ENCODE data around the gene FBXO46.
"Not testable (repeated sequence)": the region's sequence is repeated elsewhere in the genome, so short reads cannot be mapped to it uniquely, and the experiment has no call there.

Gene FBXO46

DNA sequence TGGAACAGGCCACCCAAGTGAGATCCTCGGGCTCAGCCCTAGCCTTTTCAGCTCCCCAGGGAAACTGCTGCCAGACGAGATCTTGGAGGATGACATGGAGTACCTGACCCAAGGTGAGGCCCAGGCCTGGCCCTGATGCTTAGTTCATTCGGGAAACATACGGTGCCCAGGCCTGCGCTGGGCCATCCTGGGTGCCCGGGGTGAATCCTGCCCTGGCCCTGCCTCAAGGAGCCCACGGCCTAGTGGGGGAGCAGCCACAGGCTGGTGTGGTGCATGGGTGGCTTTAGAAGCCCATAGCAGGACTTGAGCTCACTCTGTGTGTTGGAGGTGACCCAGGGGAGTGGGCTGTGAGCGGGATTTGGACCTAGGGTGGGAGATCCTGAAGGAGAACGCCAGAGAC is 28.2 kb upstream of the FBXO46 start:
- no peak overlapping the region for H3K4me3 ChIP-seq (ENCODE audit: low read depth, low read length)
- no peak for DNase-seq (ENCODE audit: low read depth)
- TF ChIP-seq, protein P1, sequence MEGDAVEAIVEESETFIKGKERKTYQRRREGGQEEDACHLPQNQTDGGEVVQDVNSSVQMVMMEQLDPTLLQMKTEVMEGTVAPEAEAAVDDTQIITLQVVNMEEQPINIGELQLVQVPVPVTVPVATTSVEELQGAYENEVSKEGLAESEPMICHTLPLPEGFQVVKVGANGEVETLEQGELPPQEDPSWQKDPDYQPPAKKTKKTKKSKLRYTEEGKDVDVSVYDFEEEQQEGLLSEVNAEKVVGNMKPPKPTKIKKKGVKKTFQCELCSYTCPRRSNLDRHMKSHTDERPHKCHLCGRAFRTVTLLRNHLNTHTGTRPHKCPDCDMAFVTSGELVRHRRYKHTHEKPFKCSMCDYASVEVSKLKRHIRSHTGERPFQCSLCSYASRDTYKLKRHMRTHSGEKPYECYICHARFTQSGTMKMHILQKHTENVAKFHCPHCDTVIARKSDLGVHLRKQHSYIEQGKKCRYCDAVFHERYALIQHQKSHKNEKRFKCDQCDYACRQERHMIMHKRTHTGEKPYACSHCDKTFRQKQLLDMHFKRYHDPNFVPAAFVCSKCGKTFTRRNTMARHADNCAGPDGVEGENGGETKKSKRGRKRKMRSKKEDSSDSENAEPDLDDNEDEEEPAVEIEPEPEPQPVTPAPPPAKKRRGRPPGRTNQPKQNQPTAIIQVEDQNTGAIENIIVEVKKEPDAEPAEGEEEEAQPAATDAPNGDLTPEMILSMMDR (IDR thresholded peaks at IDR 0.05; ENCODE audit: low read depth, low read length, missing control alignments) = no peak

DNA sequence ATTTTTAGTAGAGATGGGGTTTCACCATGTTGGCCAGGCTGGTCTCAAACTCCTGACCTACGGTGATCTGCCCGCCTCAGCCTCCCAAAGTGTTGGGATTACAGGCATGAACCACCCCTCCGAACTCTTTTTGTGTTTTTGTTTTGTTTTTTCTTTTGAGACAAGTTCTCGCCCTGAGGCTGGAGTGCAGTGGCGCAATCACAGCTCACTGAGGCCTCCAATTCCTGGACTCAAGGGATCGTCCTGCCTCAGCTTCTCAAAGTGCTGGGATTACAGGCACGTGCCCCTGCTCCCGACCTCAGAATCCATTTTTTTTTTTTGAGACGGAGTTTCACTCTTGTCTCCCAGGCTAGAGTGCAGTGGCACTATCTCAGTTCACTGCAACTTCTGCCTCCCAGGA is 27.0 kb upstream of the FBXO46 start:
- H3K4me3 ChIP-seq (ENCODE audit: low read depth, low read length) = no peak overlapping the region
- TF ChIP-seq, protein P1 (IDR thresholded peaks at IDR 0.05; ENCODE audit: low read depth, low read length, missing control alignments) = no peak
- DNase-seq (ENCODE audit: low read depth) = no peak

DNA sequence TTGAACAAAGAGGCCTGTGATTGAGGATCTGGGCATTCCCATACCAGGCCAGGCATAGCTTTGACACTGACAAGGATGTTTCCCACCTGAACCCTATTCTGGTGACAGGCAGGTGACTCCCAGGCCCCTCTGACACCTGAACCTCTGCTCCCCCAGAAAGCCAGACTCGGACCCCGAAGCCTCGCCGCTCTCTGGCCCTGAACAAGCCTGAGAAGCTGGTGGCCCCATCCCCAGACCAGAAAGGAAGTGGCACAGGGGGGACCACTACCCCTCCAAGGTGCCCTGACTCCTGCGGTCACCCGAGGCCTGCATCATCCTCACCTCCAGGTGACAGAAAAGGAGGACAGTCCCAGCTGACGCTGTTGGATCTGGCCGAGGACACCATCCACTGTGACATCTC is 23.6 kb upstream of the FBXO46 start:
- H3K4me3 ChIP-seq (ENCODE audit: low read depth, low read length) = no peak overlapping the region
- DNase-seq (ENCODE audit: low read depth) = no peak
- TF ChIP-seq, protein P1 (IDR thresholded peaks at IDR 0.05; ENCODE audit: low read depth, low read length, missing control alignments) = no peak

- no peak overlapping the region for H3K4me3 ChIP-seq (ENCODE audit: low read depth, low read length)
- no peak for DNase-seq (ENCODE audit: low read depth)
- TF ChIP-seq, protein P1 (IDR thresholded peaks at IDR 0.05; ENCODE audit: low read depth, low read length, missing control alignments) = peak; percentile 15
Measured at GRCh38 chr19:45753548-45753947, 22.9 kb upstream of the FBXO46 start.

GRCh38 chr19:45752639-45753038 is 21.9 kb upstream of the FBXO46 start:
- H3K4me3 ChIP-seq (ENCODE audit: low read depth, low read length) = no peak overlapping the region
- DNase-seq (ENCODE audit: low read depth) = no peak
- TF ChIP-seq, protein P1 (IDR thresholded peaks at IDR 0.05; ENCODE audit: low read depth, low read length, missing control alignments) = no peak

DNA sequence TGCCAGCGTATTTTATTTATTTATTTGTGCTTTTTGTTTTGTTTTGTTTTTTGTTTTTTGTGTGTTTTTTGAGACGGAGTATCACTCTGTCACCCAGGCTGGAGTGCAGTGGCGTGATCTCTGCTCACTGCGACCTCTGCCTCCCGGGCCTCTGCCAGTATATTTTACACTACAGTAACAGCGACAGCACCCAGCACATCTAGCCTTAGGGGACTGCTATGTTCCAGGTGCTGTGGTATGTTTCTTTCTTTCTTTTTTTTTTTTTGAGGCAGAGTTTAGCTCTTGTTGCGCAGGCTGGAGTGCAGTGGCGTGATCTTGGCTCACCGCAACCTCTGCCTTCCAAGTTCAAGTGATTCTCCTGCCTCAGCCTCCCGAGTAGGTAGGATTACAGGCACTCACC is 20.8 kb upstream of the FBXO46 start:
- DNase-seq (ENCODE audit: low read depth); H3K4me3 ChIP-seq (ENCODE audit: low read depth, low read length): not testable (repeated sequence)

GRCh38 chr19:45747513-45747912 is 16.8 kb upstream of the FBXO46 start:
- no peak for DNase-seq (ENCODE audit: low read depth)
- TF ChIP-seq, protein P1 (IDR thresholded peaks at IDR 0.05; ENCODE audit: low read depth, low read length, missing control alignments) = no peak
- H3K4me3 ChIP-seq (ENCODE audit: low read depth, low read length) = no peak overlapping the region

DNA sequence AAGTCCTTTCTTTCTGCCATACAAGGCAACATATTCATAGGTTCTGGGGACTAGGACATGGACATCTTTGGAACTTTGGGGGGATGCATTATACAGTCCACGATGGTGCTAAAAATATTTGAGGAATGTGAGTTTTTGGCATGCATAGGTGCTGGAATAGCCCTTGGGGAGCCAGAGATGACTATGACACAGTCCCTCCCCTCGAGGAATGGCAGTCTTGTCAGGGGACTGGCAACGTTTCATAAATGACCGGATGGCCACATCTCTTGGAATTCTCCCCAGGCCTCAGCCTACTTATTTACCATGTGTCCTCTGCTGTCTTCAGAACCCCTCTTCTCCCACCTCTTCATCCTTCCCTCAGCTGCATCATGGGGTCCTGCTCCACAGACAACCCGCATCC is 16.2 kb upstream of the FBXO46 start:
- H3K4me3 ChIP-seq (ENCODE audit: low read depth, low read length) = no peak overlapping the region
- no peak for DNase-seq (ENCODE audit: low read depth)
- TF ChIP-seq, protein P1 (IDR thresholded peaks at IDR 0.05; ENCODE audit: low read depth, low read length, missing control alignments) = no peak

Measured in GM12864 (cell line).